HL-60 (cell line): ENCODE measurements around the gene NKAIN1.
"Not testable (repeated sequence)": the region's sequence is repeated elsewhere in the genome, so short reads cannot be mapped to it uniquely, and the experiment has no call there.

Experiments
- DNase-seq, 2 experiments: peaks; one replicate each; pipeline ENCODE4 v3.0.0-alpha.2; 2010 to 2020; ENCODE audit warnings: low read depth in 1 of 2, low spot score in 1 of 2
- H3K27ac ChIP-seq: fragments of 250-450 bp; sonication (Bioruptor Pico); replicated peaks from 2 replicates; pipeline ENCODE4 v1.5.1; 2020; ENCODE audit warnings: mild to moderate bottlenecking, moderate library complexity
- H3K27me3 ChIP-seq: fragments of 250-450 bp; sonication (Bioruptor Pico); 2 replicates; pipeline ENCODE4 v1.5.1; 2021; ENCODE audit warnings: mild to moderate bottlenecking, moderate library complexity; ENCODE audit not compliant: insufficient read depth, poor library complexity, severe bottlenecking
- H3K4me3 ChIP-seq: replicated peaks from 2 replicates; pipeline ENCODE4 v1.5.1; 2011; ENCODE audit warnings: mild to moderate bottlenecking, control low read depth, low read length; ENCODE audit not compliant: insufficient read depth
- GABPA ChIP-seq: IDR thresholded peaks from 2 replicates; pipeline ENCODE4 v1.6.1; 2012; ENCODE audit warnings: low read depth
- POLR2AphosphoS5 ChIP-seq: IDR thresholded peaks from 2 replicates; pipeline ENCODE4 v1.6.1; 2012; ENCODE audit warnings: low read depth
- REST ChIP-seq: IDR thresholded peaks from 2 replicates; pipeline ENCODE4 v1.6.1; 2012; ENCODE audit warnings: low read depth; ENCODE audit not compliant: insufficient replicate concordance
- SPI1 ChIP-seq: IDR thresholded peaks from 2 replicates; pipeline ENCODE4 v1.6.1; 2012; ENCODE audit warnings: low read depth, mild to moderate bottlenecking, borderline replicate concordance
- TF ChIP-seq, protein P1 (sequence below): IDR thresholded peaks from one replicate; pipeline ENCODE4 v1.5.1; 2011; ENCODE audit warnings: low read length, control low read depth, inconsistent platforms; ENCODE audit not compliant: insufficient read depth

The NKAIN1 gene

DNA sequence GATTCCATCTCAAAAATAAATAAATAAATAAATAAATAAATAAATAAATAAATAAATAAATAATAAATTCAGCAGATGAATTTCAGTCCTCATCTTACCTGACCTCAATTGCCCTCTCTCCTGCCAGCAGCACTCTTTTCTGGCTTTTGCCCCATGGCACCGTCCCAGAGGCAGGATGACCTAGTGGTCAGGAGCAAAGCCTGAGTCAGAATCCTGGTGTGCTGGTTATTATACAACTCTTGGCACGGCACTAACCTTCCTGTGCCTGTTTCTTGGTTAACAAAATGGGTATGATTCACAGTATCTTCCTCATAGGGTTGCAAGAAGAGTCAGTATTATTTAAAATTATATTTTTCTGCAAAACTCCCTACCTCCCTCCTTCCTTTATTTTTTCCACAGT, 43.0 kb downstream of the NKAIN1 start:
- TF ChIP-seq SPI1 (no peak), REST (no peak), POLR2AphosphoS5 (no peak), GABPA (no peak)
- TF ChIP-seq, protein P1, sequence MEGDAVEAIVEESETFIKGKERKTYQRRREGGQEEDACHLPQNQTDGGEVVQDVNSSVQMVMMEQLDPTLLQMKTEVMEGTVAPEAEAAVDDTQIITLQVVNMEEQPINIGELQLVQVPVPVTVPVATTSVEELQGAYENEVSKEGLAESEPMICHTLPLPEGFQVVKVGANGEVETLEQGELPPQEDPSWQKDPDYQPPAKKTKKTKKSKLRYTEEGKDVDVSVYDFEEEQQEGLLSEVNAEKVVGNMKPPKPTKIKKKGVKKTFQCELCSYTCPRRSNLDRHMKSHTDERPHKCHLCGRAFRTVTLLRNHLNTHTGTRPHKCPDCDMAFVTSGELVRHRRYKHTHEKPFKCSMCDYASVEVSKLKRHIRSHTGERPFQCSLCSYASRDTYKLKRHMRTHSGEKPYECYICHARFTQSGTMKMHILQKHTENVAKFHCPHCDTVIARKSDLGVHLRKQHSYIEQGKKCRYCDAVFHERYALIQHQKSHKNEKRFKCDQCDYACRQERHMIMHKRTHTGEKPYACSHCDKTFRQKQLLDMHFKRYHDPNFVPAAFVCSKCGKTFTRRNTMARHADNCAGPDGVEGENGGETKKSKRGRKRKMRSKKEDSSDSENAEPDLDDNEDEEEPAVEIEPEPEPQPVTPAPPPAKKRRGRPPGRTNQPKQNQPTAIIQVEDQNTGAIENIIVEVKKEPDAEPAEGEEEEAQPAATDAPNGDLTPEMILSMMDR: no peak
- Histone ChIP-seq H3K27ac (no peak overlapping the region), H3K4me3 (no peak overlapping the region), H3K27me3 (no peaks in the 10 kb centered on the region)
- DNase-seq: no peak

DNA sequence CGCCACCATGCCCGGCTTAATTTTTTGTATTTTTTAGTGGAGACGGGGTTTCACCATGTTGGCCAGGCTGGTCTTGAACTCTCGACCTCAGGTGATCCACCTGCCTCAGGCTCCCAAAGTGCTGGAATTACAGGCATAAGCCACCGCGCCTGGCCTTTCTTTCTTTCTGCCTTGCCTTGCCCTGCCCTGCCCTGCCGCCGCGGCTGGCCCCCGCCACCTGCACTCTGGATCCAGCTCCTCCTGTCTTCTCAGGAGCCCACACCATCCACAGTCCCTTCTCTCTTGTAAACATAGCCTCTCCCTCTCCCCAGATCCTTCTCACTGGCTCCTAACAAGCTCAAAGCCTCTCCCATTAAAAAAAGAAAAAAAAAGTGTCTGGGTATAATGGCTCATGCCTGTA, 44.4 kb downstream of the NKAIN1 start:
- H3K27ac ChIP-seq, DNase-seq, H3K4me3 ChIP-seq, H3K27me3 ChIP-seq: not testable (repeated sequence)

- no peak overlapping the region for H3K27ac ChIP-seq
- DNase-seq: no peak
- H3K27me3 ChIP-seq: no peaks in the 10 kb centered on the region
- H3K4me3 ChIP-seq: no peak overlapping the region
- TF ChIP-seq, protein P1: no peak
- no peak for TF ChIP-seq REST
- TF ChIP-seq POLR2AphosphoS5: no peak
- no peak for TF ChIP-seq GABPA
- TF ChIP-seq SPI1: no peak
These were observed 46.0 kb downstream of the NKAIN1 start for GRCh38 chr1:31193729-31194128.

- no peaks in the 10 kb centered on the region for H3K27me3 ChIP-seq
- no peak overlapping the region for H3K27ac ChIP-seq
- TF ChIP-seq SPI1 (no peak), POLR2AphosphoS5 (no peak), REST (no peak), GABPA (no peak)
- TF ChIP-seq, protein P1: no peak
- no peak for DNase-seq
- H3K4me3 ChIP-seq: no peak overlapping the region
These were observed 48.4 kb downstream of the NKAIN1 start for GRCh38 chr1:31191281-31191680.
